Spinal cord (tissue), 10 donors: ENCODE results near the gene COLQ. TPM values are rescaled to one million over a fixed set of nuclear protein-coding genes. Genes with fewer than 3 reads are reported as not detected.
"Not testable (repeated sequence)": the region's sequence is repeated elsewhere in the genome, so short reads cannot be mapped to it uniquely, and the experiment has no call there.

ENCODE experiments used
- DNase-seq, 6 donors: peaks; one replicate each; pipeline versions ENCODE4 v3.0.0 to v3.0.0-alpha.2; 2013 to 2015; ENCODE audit warnings: low spot score in 6 of 6, low read depth in 4 of 6
- H3K27ac ChIP-seq: one replicate; pipeline ENCODE4 v1.5.1; 2013; ENCODE audit warnings: low read depth, low read length, control low read depth
- H3K27me3 ChIP-seq: one replicate; pipeline ENCODE4 v1.6.1; 2013; ENCODE audit warnings: low read length; ENCODE audit not compliant: control insufficient read depth, insufficient read depth
- H3K36me3 ChIP-seq: one replicate; pipeline ENCODE4 v1.6.1; 2013; ENCODE audit warnings: low read length; ENCODE audit not compliant: control insufficient read depth, insufficient read depth
- H3K4me1 ChIP-seq: one replicate; pipeline ENCODE4 v1.6.1; 2013; ENCODE audit warnings: low read length; ENCODE audit not compliant: control insufficient read depth, insufficient read depth
- H3K4me3 ChIP-seq: one replicate; pipeline ENCODE4 v1.5.1; 2013; ENCODE audit warnings: low read depth, low read length, control low read depth
- H3K9me3 ChIP-seq: one replicate; pipeline ENCODE4 v1.6.1; 2013; ENCODE audit warnings: low read length; ENCODE audit not compliant: control insufficient read depth, insufficient read depth
- WGBS: methylation state at CpG from one replicate; pipeline ENCODE4 v1.1.5; 2013; ENCODE audit warnings: missing lambda C conversion rate; ENCODE audit not compliant: insufficient coverage; 5-methylcytosine and 5-hydroxymethylcytosine counted together
- polyA plus RNA-seq, 2 donors: library from polyadenylated mRNA; unstranded; fragments of 120-200 nt; gene quantifications; one replicate each; pipeline ENCODE4 v1.2.1, GENCODE V29; 2013; ENCODE audit not compliant: insufficient read length in 2 of 2
- total RNA-seq, 2 donors: library from RNA; depleted of rRNA in 1 of 2; stranded (reverse); fragments of 120-200 nt in 1 of 2; fragments of >200 nt in 1 of 2; gene quantifications; one replicate each; pipeline versions ENCODE4 v1.2.3 to v1.2.4, GENCODE V29; 2013 to 2014
- donor health status: healthy.

Gene COLQ
- total and polyA plus RNA-seq, 4 donors = 4.2 to 10.8 (median 10.6) TPM

- H3K4me3 ChIP-seq = no peak overlapping the region
- no peak for DNase-seq
- WGBS = 100% methylated on average over 1 of the region's 4 CpGs
These were observed 19.9 kb upstream of the COLQ start for GRCh38 chr3:15541371-15541770.

GRCh38 chr3:15539066-15539465, 17.6 kb upstream of the COLQ start:
- Histone ChIP-seq H3K4me3 (no peak overlapping the region), H3K27me3 (no peaks in the 10 kb centered on the region), H3K36me3 (no peaks in the 10 kb centered on the region), H3K27ac (no peak overlapping the region), H3K9me3 (no peaks in the 10 kb centered on the region), H3K4me1 (no peaks in the 10 kb centered on the region)
- WGBS = 100% methylated on average over 1 of the region's 1 CpG
- no peak for DNase-seq

More at GRCh38 chr3:15541371-15541770, 19.9 kb upstream of the COLQ start:
- H3K36me3 ChIP-seq = no peaks in the 10 kb centered on the region
- no peaks in the 10 kb centered on the region for H3K27me3 ChIP-seq
- H3K4me1 ChIP-seq = no peaks in the 10 kb centered on the region
- H3K27ac ChIP-seq = no peak overlapping the region
- no peaks in the 10 kb centered on the region for H3K9me3 ChIP-seq

GRCh38 chr3:15538345-15538744, 16.8 kb upstream of the COLQ start:
- no peak overlapping the region for H3K4me3 ChIP-seq
- no peaks in the 10 kb centered on the region for H3K4me1 ChIP-seq
- H3K9me3 ChIP-seq = no peaks in the 10 kb centered on the region
- WGBS = 100% methylated on average over 1 of the region's 2 CpGs
- no peaks in the 10 kb centered on the region for H3K27me3 ChIP-seq
- H3K27ac ChIP-seq = no peak overlapping the region
- H3K36me3 ChIP-seq = no peaks in the 10 kb centered on the region
- no peak for DNase-seq

GRCh38 chr3:15536856-15537255, 15.3 kb upstream of the COLQ start:
- Histone ChIP-seq H3K36me3 (no peaks in the 10 kb centered on the region), H3K4me1 (no peaks in the 10 kb centered on the region), H3K27me3 (no peaks in the 10 kb centered on the region), H3K9me3 (no peaks in the 10 kb centered on the region), H3K4me3 (no peak overlapping the region), H3K27ac (no peak overlapping the region)
- DNase-seq = no peak
- 100% methylated on average over 2 of the region's 2 CpGs for WGBS

GRCh38 chr3:15535732-15536131, 14.2 kb upstream of the COLQ start:
- Histone ChIP-seq H3K4me1 (no peaks in the 10 kb centered on the region), H3K27me3 (no peaks in the 10 kb centered on the region), H3K27ac (no peak overlapping the region), H3K4me3 (no peak overlapping the region), H3K36me3 (no peaks in the 10 kb centered on the region), H3K9me3 (no peaks in the 10 kb centered on the region)
- 100% methylated on average over 1 of the region's 1 CpG for WGBS
- no peak for DNase-seq

GRCh38 chr3:15532614-15533013, 11.1 kb upstream of the COLQ start:
- not testable (repeated sequence) for H3K9me3 ChIP-seq, H3K4me3 ChIP-seq, DNase-seq, H3K4me1 ChIP-seq, H3K36me3 ChIP-seq, H3K27ac ChIP-seq, H3K27me3 ChIP-seq
- WGBS = no CpG with 5 or more reads among the region's 2 CpGs

GRCh38 chr3:15531346-15531745, 9.8 kb upstream of the COLQ start:
- no peaks in the 10 kb centered on the region for H3K9me3 ChIP-seq
- no peak for DNase-seq
- H3K27ac ChIP-seq = no peak overlapping the region
- peaks cover 5% of the 10 kb centered on the region for H3K4me1 ChIP-seq
- H3K36me3 ChIP-seq = no peaks in the 10 kb centered on the region
- no peaks in the 10 kb centered on the region for H3K27me3 ChIP-seq
- WGBS = 83% methylated on average over 1 of the region's 1 CpG
- no peak overlapping the region for H3K4me3 ChIP-seq

- WGBS = 97% methylated on average over 4 of the region's 4 CpGs
These were observed 7.5 kb upstream of the COLQ start for GRCh38 chr3:15528854-15529537.

GRCh38 chr3:15527031-15527459, 5.5 kb upstream of the COLQ start:
- no peaks in the 10 kb centered on the region for H3K27me3 ChIP-seq
- 20% methylated on average over 2 of the region's 4 CpGs for WGBS
- no peaks in the 10 kb centered on the region for H3K9me3 ChIP-seq
- peak in 2 of 6 donors; percentile 55 to 62 for DNase-seq
- no peaks in the 10 kb centered on the region for H3K36me3 ChIP-seq
- no peak overlapping the region for H3K4me3 ChIP-seq
- peaks cover 5% of the 10 kb centered on the region for H3K4me1 ChIP-seq
- no peak overlapping the region for H3K27ac ChIP-seq

More at GRCh38 chr3:15528854-15529537, 7.5 kb upstream of the COLQ start:
- H3K27me3 ChIP-seq = no peaks in the 10 kb centered on the region
- no peak for DNase-seq
- peaks cover 5% of the 10 kb centered on the region for H3K4me1 ChIP-seq
- H3K36me3 ChIP-seq = no peaks in the 10 kb centered on the region
- H3K27ac ChIP-seq = no peak overlapping the region
- no peaks in the 10 kb centered on the region for H3K9me3 ChIP-seq
- no peak overlapping the region for H3K4me3 ChIP-seq

- H3K27ac ChIP-seq = no peak overlapping the region
- no peaks in the 10 kb centered on the region for H3K9me3 ChIP-seq
- H3K27me3 ChIP-seq = no peaks in the 10 kb centered on the region
- peaks cover 5% of the 10 kb centered on the region for H3K4me1 ChIP-seq
- no peak for DNase-seq
- no peaks in the 10 kb centered on the region for H3K36me3 ChIP-seq
- H3K4me3 ChIP-seq = no peak overlapping the region
- WGBS = no CpG with 5 or more reads among the region's 1 CpG
These were observed 4.3 kb upstream of the COLQ start for GRCh38 chr3:15525790-15526189.
